Nephron (organoid): ENCODE data around the gene KCNMA1.

Source experiments
- H3K27ac Mint-ChIP-seq, 3 experiments: 2 replicates each; pipeline ENCODE4 v1.8.0; 2020; ENCODE audit warnings: mixed read lengths in 3 of 3, mild to moderate bottlenecking in 2 of 3, moderate library complexity in 1 of 3
- H3K27me3 Mint-ChIP-seq: 2 replicates; pipeline ENCODE4 v1.8.0; 2021; ENCODE audit warnings: low read depth, mild to moderate bottlenecking, moderate library complexity, mixed read lengths
- H3K36me3 Mint-ChIP-seq: 2 replicates; pipeline ENCODE4 v1.8.0; 2020; ENCODE audit warnings: low read depth, mixed read lengths
- H3K4me1 Mint-ChIP-seq: 2 replicates; pipeline ENCODE4 v1.8.0; 2020; ENCODE audit warnings: mixed read lengths
- H3K4me3 Mint-ChIP-seq, 3 experiments: 2 replicates each; pipeline ENCODE4 v1.8.0; 2020; ENCODE audit warnings: mild to moderate bottlenecking in 3 of 3, mixed read lengths in 3 of 3, moderate library complexity in 2 of 3
- H3K9me3 Mint-ChIP-seq: 2 replicates; pipeline ENCODE4 v1.8.0; 2020; ENCODE audit warnings: mixed read lengths
- CTCF ChIP-seq, 3 experiments: fragments of 200-600 bp; sonication (generic); IDR thresholded peaks; one replicate each; pipeline ENCODE4 v1.5.0; 2021; ENCODE audit warnings: antibody characterized with exemption in 3 of 3; ENCODE audit not compliant: unreplicated experiment in 3 of 3

The KCNMA1 gene

GRCh38 chr10:77634939-77635338, 2.7 kb downstream of the KCNMA1 start:
- peak overlapping the region in 2 of 3 experiments; percentile 90 to 94 for H3K4me3 Mint-ChIP-seq
- no peak overlapping the region for H3K27ac Mint-ChIP-seq
- no peaks in the 10 kb centered on the region for H3K36me3 Mint-ChIP-seq
- TF ChIP-seq CTCF (IDR thresholded peaks at IDR 0.05; ENCODE audit: unreplicated experiment in 3 of 3), result no peak
- H3K27me3 Mint-ChIP-seq, result peaks cover 71% of the 10 kb centered on the region
- H3K9me3 Mint-ChIP-seq, result no peaks in the 10 kb centered on the region
- H3K4me1 Mint-ChIP-seq, result peaks cover 21% of the 10 kb centered on the region

- H3K9me3 Mint-ChIP-seq, result no peaks in the 10 kb centered on the region
- H3K36me3 Mint-ChIP-seq, result no peaks in the 10 kb centered on the region
- peaks cover 21% of the 10 kb centered on the region for H3K4me1 Mint-ChIP-seq
- TF ChIP-seq CTCF (IDR thresholded peaks at IDR 0.05; ENCODE audit: unreplicated experiment in 3 of 3), result no peak
- no peak overlapping the region for H3K27ac Mint-ChIP-seq
- H3K4me3 Mint-ChIP-seq, result peak overlapping the region in 1 of 3 experiments; percentile 50
- peaks cover 57% of the 10 kb centered on the region for H3K27me3 Mint-ChIP-seq
Observed at GRCh38 chr10:77633376-77633775, 4.2 kb downstream of the KCNMA1 start.

- no peak overlapping the region for H3K4me3 Mint-ChIP-seq
- peaks cover 24% of the 10 kb centered on the region for H3K4me1 Mint-ChIP-seq
- H3K36me3 Mint-ChIP-seq, result no peaks in the 10 kb centered on the region
- H3K27ac Mint-ChIP-seq, result no peak overlapping the region
- peaks cover 53% of the 10 kb centered on the region for H3K27me3 Mint-ChIP-seq
- no peak for TF ChIP-seq CTCF (IDR thresholded peaks at IDR 0.05; ENCODE audit: unreplicated experiment in 3 of 3)
- no peaks in the 10 kb centered on the region for H3K9me3 Mint-ChIP-seq
Observed at GRCh38 chr10:77631241-77631640, 6.4 kb downstream of the KCNMA1 start.

GRCh38 chr10:77630507-77630848, 7.1 kb downstream of the KCNMA1 start:
- H3K27ac Mint-ChIP-seq, result no peak overlapping the region
- no peak overlapping the region for H3K4me3 Mint-ChIP-seq
- peaks cover 19% of the 10 kb centered on the region for H3K4me1 Mint-ChIP-seq
- no peaks in the 10 kb centered on the region for H3K36me3 Mint-ChIP-seq
- no peaks in the 10 kb centered on the region for H3K9me3 Mint-ChIP-seq
- H3K27me3 Mint-ChIP-seq, result peaks cover 45% of the 10 kb centered on the region
- no peak for TF ChIP-seq CTCF (IDR thresholded peaks at IDR 0.05; ENCODE audit: unreplicated experiment in 3 of 3)

GRCh38 chr10:77629775-77630506, 7.7 kb downstream of the KCNMA1 start:
- H3K36me3 Mint-ChIP-seq, result no peaks in the 10 kb centered on the region
- H3K27ac Mint-ChIP-seq, result no peak overlapping the region
- peaks cover 15% of the 10 kb centered on the region for H3K4me1 Mint-ChIP-seq
- no peak for TF ChIP-seq CTCF (IDR thresholded peaks at IDR 0.05; ENCODE audit: unreplicated experiment in 3 of 3)
- H3K9me3 Mint-ChIP-seq, result no peaks in the 10 kb centered on the region
- peaks cover 40% of the 10 kb centered on the region for H3K27me3 Mint-ChIP-seq
- no peak overlapping the region for H3K4me3 Mint-ChIP-seq
